ENCODE results near the gene AFF3. TPM values are rescaled to one million over a fixed set of nuclear protein-coding genes. Genes with fewer than 3 reads are reported as not detected.

The AFF3 gene
- total and polyA plus RNA-seq, 2 of the 8 experiments (the other 6 are each of a cell fraction or from before 2014, with no cell fraction given), result 0.27 to 3.0 TPM

- Histone ChIP-seq H3K4me1 (replicated peaks in 1 of 4; ENCODE audit: control insufficient read depth in 3 of 4, insufficient read depth in 4 of 4, low read length in 3 of 4) (no peaks in the 10 kb centered on the region), H4K20me1 (replicated peaks in 1 of 2; ENCODE audit: control insufficient read depth in 1 of 2, insufficient read depth in 2 of 2, low read length in 2 of 2) (no peaks in the 10 kb centered on the region), H4K5ac (ENCODE audit: insufficient read length, low read depth, low read length) (no peak overlapping the region), H3K56ac (replicated peaks; ENCODE audit: insufficient read length, low read depth, low read length) (no peak overlapping the region), H3K14ac (ENCODE audit: insufficient read length) (no peak overlapping the region), H2AFZ (ENCODE audit: low read length) (no peak overlapping the region), H3K23me2 (ENCODE audit: low read depth, low read length) (no peaks in the 10 kb centered on the region), H2BK20ac (ENCODE audit: low read length) (no peak overlapping the region), H3K4ac (replicated peaks; ENCODE audit: insufficient read length, low read depth, low read length) (no peak overlapping the region), H3K23ac (ENCODE audit: insufficient read length) (no peak overlapping the region), H3K4me2 (ENCODE audit: insufficient read depth in 1 of 2, low read depth in 2 of 2, low read length in 2 of 2) (no peak overlapping the region), H2BK5ac (ENCODE audit: low read depth, low read length) (no peak overlapping the region), H4K8ac (ENCODE audit: extremely low read depth, insufficient read depth, low read length) (0 out of 2 replicates have a peak overlapping the region, but pooled peaks have one; percentile 23), H4K91ac (replicated peaks; ENCODE audit: insufficient read length, low read length) (no peak overlapping the region), H2BK12ac (ENCODE audit: low read depth, low read length) (no peak overlapping the region), H3K27me3 (replicated peaks in 1 of 4; ENCODE audit: control insufficient read depth in 3 of 4, extremely low read depth in 1 of 4, insufficient read depth in 3 of 4, low read length in 3 of 4) (no peaks in the 10 kb centered on the region; a peak in 1 of 7 replicates), H3K27ac (ENCODE audit: low read depth, low read length) (no peak overlapping the region), H3K9ac (replicated peaks in 1 of 4; ENCODE audit: extremely low read depth in 1 of 4, low read depth in 3 of 4, low read length in 3 of 4) (no peak overlapping the region), H3K79me2 (ENCODE audit: control insufficient read depth in 1 of 2, insufficient read depth in 2 of 2, low read length in 2 of 2) (no peaks in the 10 kb centered on the region), H3K36me3 (ENCODE audit: control insufficient read depth in 2 of 4, insufficient read depth in 4 of 4, low read length in 3 of 4) (no peaks in the 10 kb centered on the region), H2AK5ac (ENCODE audit: low read depth, low read length) (no peak overlapping the region), H3K79me1 (ENCODE audit: low read depth, low read length) (no peaks in the 10 kb centered on the region), H3K4me3 (ENCODE audit: extremely low read depth in 1 of 4, insufficient read depth in 2 of 4, low read depth in 3 of 4, low read length in 4 of 4) (no peak overlapping the region), H3K9me3 (ENCODE audit: insufficient read depth in 2 of 2, low read depth in 1 of 2, low read length in 1 of 2) (no peaks in the 10 kb centered on the region), H3K18ac (ENCODE audit: extremely low read depth, low read length) (no peak overlapping the region), H2BK15ac (ENCODE audit: low read length) (no peak overlapping the region), H2BK120ac (replicated peaks; ENCODE audit: low read depth, low read length) (no peak overlapping the region)
- ChIA-PET POLR2A (ENCODE audit: partially characterized antibody) (no interaction called here), CTCF (ENCODE audit: partially characterized antibody) (interaction anchor here (1.0 to 1.6 kb wide), 2 partner anchors 25 to 196 kb away, joined by 3 to 5 read pairs; no protein-coding TSS in a partner anchor)
- FAIRE-seq (no peak), DNase-seq (ENCODE audit: low read depth in 1 of 2, low spot score in 2 of 2) (no peak)
- WGBS, 2 experiments (ENCODE audit: extremely low coverage in 1 of 2, insufficient coverage in 1 of 2, insufficient read length in 1 of 2, insufficient replicate concordance in 2 of 2, low coverage in 1 of 2, low lambda C conversion rate in 2 of 2, missing lambda C conversion rate in 1 of 2), result 87% methylated on average over 6 of the region's 6 CpGs; no CpG with 5 or more reads in 1 of the 2 experiments
Measured at GRCh38 chr2:100050685-100051084, 91.7 kb downstream of the AFF3 start.
